Measurements from ENCODE around the gene SEMA3B.
"Not testable (repeated sequence)": the region's sequence is repeated elsewhere in the genome, so short reads cannot be mapped to it uniquely, and the experiment has no call there.

Gene SEMA3B

GRCh38 chr3:50275996-50276761 is 7.2 kb downstream of the SEMA3B start:
- Histone ChIP-seq H3K27me3 (ENCODE audit: control insufficient read depth in 1 of 2, insufficient read depth in 2 of 2, low read length in 2 of 2) (peaks cover 4 to 6% of the 10 kb centered on the region in 2 donors), H3K9ac (ENCODE audit: low read depth in 1 of 2, low read length in 2 of 2) (no peak overlapping the region), H3K4me3 (ENCODE audit: low read depth in 1 of 2, low read length in 2 of 2) (no peak overlapping the region), H3K9me3 (ENCODE audit: control insufficient read depth in 1 of 2, low read length in 2 of 2) (no peaks in the 10 kb centered on the region), H3K36me3 (ENCODE audit: control insufficient read depth in 1 of 2, insufficient read depth in 2 of 2, low read length in 2 of 2) (peaks cover 0 to 8% of the 10 kb centered on the region in 2 donors), H3K27ac (ENCODE audit: low read depth, low read length) (no peak overlapping the region), H3K4me1 (ENCODE audit: control insufficient read depth in 1 of 2, insufficient read depth in 2 of 2, low read length in 2 of 2) (peaks cover 20 to 28% of the 10 kb centered on the region in 2 donors)

GRCh38 chr3:50276762-50277101 is 7.8 kb downstream of the SEMA3B start:
- Histone ChIP-seq H3K4me1 (ENCODE audit: control insufficient read depth in 1 of 2, insufficient read depth in 2 of 2, low read length in 2 of 2) (peaks cover 14 to 22% of the 10 kb centered on the region in 2 donors), H3K36me3 (ENCODE audit: control insufficient read depth in 1 of 2, insufficient read depth in 2 of 2, low read length in 2 of 2) (peaks cover 0 to 8% of the 10 kb centered on the region in 2 donors), H3K27me3 (ENCODE audit: control insufficient read depth in 1 of 2, insufficient read depth in 2 of 2, low read length in 2 of 2) (peaks cover 4 to 6% of the 10 kb centered on the region in 2 donors), H3K9me3 (ENCODE audit: control insufficient read depth in 1 of 2, low read length in 2 of 2) (no peaks in the 10 kb centered on the region), H3K9ac (ENCODE audit: low read depth in 1 of 2, low read length in 2 of 2) (no peak overlapping the region), H3K4me3 (ENCODE audit: low read depth in 1 of 2, low read length in 2 of 2) (no peak overlapping the region), H3K27ac (ENCODE audit: low read depth, low read length) (no peak overlapping the region)

GRCh38 chr3:50278123-50278879 is 9.4 kb downstream of the SEMA3B start:
- Histone ChIP-seq H3K4me1 (ENCODE audit: control insufficient read depth in 1 of 2, insufficient read depth in 2 of 2, low read length in 2 of 2) (peaks cover 7 to 13% of the 10 kb centered on the region in 2 donors), H3K9me3 (ENCODE audit: control insufficient read depth in 1 of 2, low read length in 2 of 2) (no peaks in the 10 kb centered on the region), H3K27me3 (ENCODE audit: control insufficient read depth in 1 of 2, insufficient read depth in 2 of 2, low read length in 2 of 2) (peaks cover 4 to 6% of the 10 kb centered on the region in 2 donors), H3K9ac (ENCODE audit: low read depth in 1 of 2, low read length in 2 of 2) (no peak overlapping the region), H3K27ac (ENCODE audit: low read depth, low read length) (no peak overlapping the region), H3K4me3 (ENCODE audit: low read depth in 1 of 2, low read length in 2 of 2) (no peak overlapping the region), H3K36me3 (ENCODE audit: control insufficient read depth in 1 of 2, insufficient read depth in 2 of 2, low read length in 2 of 2) (peaks cover 0 to 8% of the 10 kb centered on the region in 2 donors)

GRCh38 chr3:50278880-50279224 is 9.9 kb downstream of the SEMA3B start, which contains the start of gene LSMEM2:
LSMEM2 (plus strand) TSS chr3:50279087; CDS start chr3:50279114, 27 bp downstream.
- Histone ChIP-seq H3K4me3 (ENCODE audit: low read depth in 1 of 2, low read length in 2 of 2) (no peak within 1 kb of the TSS), H3K27ac (ENCODE audit: low read depth, low read length) (no peak within 1 kb of the TSS), H3K27me3 (ENCODE audit: control insufficient read depth in 1 of 2, insufficient read depth in 2 of 2, low read length in 2 of 2) (peaks cover 4 to 6% of the 10 kb centered on the region in 2 donors), H3K4me1 (ENCODE audit: control insufficient read depth in 1 of 2, insufficient read depth in 2 of 2, low read length in 2 of 2) (peaks cover 4 to 8% of the 10 kb centered on the region in 2 donors), H3K9ac (ENCODE audit: low read depth in 1 of 2, low read length in 2 of 2) (no peak within 1 kb of the TSS), H3K9me3 (ENCODE audit: control insufficient read depth in 1 of 2, low read length in 2 of 2) (no peaks in the 10 kb centered on the region), H3K36me3 (ENCODE audit: control insufficient read depth in 1 of 2, insufficient read depth in 2 of 2, low read length in 2 of 2) (peaks cover 0 to 8% of the 10 kb centered on the region in 2 donors)

- Histone ChIP-seq H3K27me3 (ENCODE audit: control insufficient read depth in 1 of 2, insufficient read depth in 2 of 2, low read length in 2 of 2) (peaks cover 2 to 6% of the 10 kb centered on the region in 2 donors), H3K4me1 (ENCODE audit: control insufficient read depth in 1 of 2, insufficient read depth in 2 of 2, low read length in 2 of 2) (peaks cover 0 to 2% of the 10 kb centered on the region in 2 donors), H3K9ac (ENCODE audit: low read depth in 1 of 2, low read length in 2 of 2) (no peak overlapping the region), H3K27ac (ENCODE audit: low read depth, low read length) (no peak overlapping the region), H3K4me3 (ENCODE audit: low read depth in 1 of 2, low read length in 2 of 2) (no peak overlapping the region), H3K9me3 (ENCODE audit: control insufficient read depth in 1 of 2, low read length in 2 of 2) (no peaks in the 10 kb centered on the region), H3K36me3 (ENCODE audit: control insufficient read depth in 1 of 2, insufficient read depth in 2 of 2, low read length in 2 of 2) (peaks cover 0 to 8% of the 10 kb centered on the region in 2 donors)
Observed at GRCh38 chr3:50279255-50280016, 10.5 kb downstream of the SEMA3B start.

- not testable (repeated sequence) for H3K27ac ChIP-seq (ENCODE audit: low read depth, low read length); H3K9ac ChIP-seq (ENCODE audit: low read depth in 1 of 2, low read length in 2 of 2); H3K27me3 ChIP-seq (ENCODE audit: control insufficient read depth in 1 of 2, insufficient read depth in 2 of 2, low read length in 2 of 2); H3K4me3 ChIP-seq (ENCODE audit: low read depth in 1 of 2, low read length in 2 of 2); H3K4me1 ChIP-seq (ENCODE audit: control insufficient read depth in 1 of 2, insufficient read depth in 2 of 2, low read length in 2 of 2); H3K9me3 ChIP-seq (ENCODE audit: control insufficient read depth in 1 of 2, low read length in 2 of 2)
- H3K36me3 ChIP-seq (ENCODE audit: control insufficient read depth in 1 of 2, insufficient read depth in 2 of 2, low read length in 2 of 2), result peaks cover 21 to 27% of the 10 kb centered on the region in 2 donors
Observed at GRCh38 chr3:50284121-50284520, 15.2 kb downstream of the SEMA3B start.

- Histone ChIP-seq H3K4me1 (ENCODE audit: control insufficient read depth in 1 of 2, insufficient read depth in 2 of 2, low read length in 2 of 2) (peaks cover 13 to 16% of the 10 kb centered on the region in 2 donors), H3K27me3 (ENCODE audit: control insufficient read depth in 1 of 2, insufficient read depth in 2 of 2, low read length in 2 of 2) (no peaks in the 10 kb centered on the region), H3K4me3 (ENCODE audit: low read depth in 1 of 2, low read length in 2 of 2) (no peak overlapping the region), H3K9me3 (ENCODE audit: control insufficient read depth in 1 of 2, low read length in 2 of 2) (no peaks in the 10 kb centered on the region), H3K36me3 (ENCODE audit: control insufficient read depth in 1 of 2, insufficient read depth in 2 of 2, low read length in 2 of 2) (peaks cover 34 to 43% of the 10 kb centered on the region in 2 donors), H3K27ac (ENCODE audit: low read depth, low read length) (no peak overlapping the region), H3K9ac (ENCODE audit: low read depth in 1 of 2, low read length in 2 of 2) (no peak overlapping the region)
Observed at GRCh38 chr3:50286322-50287227, 17.6 kb downstream of the SEMA3B start.

- Histone ChIP-seq H3K9me3 (ENCODE audit: control insufficient read depth in 1 of 2, low read length in 2 of 2) (no peaks in the 10 kb centered on the region), H3K4me3 (ENCODE audit: low read depth in 1 of 2, low read length in 2 of 2) (no peak overlapping the region), H3K4me1 (ENCODE audit: control insufficient read depth in 1 of 2, insufficient read depth in 2 of 2, low read length in 2 of 2) (peaks cover 15 to 20% of the 10 kb centered on the region in 2 donors), H3K27ac (ENCODE audit: low read depth, low read length) (no peak overlapping the region), H3K27me3 (ENCODE audit: control insufficient read depth in 1 of 2, insufficient read depth in 2 of 2, low read length in 2 of 2) (no peaks in the 10 kb centered on the region), H3K36me3 (ENCODE audit: control insufficient read depth in 1 of 2, insufficient read depth in 2 of 2, low read length in 2 of 2) (peaks cover 34 to 43% of the 10 kb centered on the region in 2 donors), H3K9ac (ENCODE audit: low read depth in 1 of 2, low read length in 2 of 2) (no peak overlapping the region)
Observed at GRCh38 chr3:50287262-50287661, 18.3 kb downstream of the SEMA3B start.

GRCh38 chr3:50288387-50289007 is 19.6 kb downstream of the SEMA3B start:
- Histone ChIP-seq H3K36me3 (ENCODE audit: control insufficient read depth in 1 of 2, insufficient read depth in 2 of 2, low read length in 2 of 2) (peaks cover 34 to 43% of the 10 kb centered on the region in 2 donors), H3K4me3 (ENCODE audit: low read depth in 1 of 2, low read length in 2 of 2) (no peak overlapping the region), H3K9ac (ENCODE audit: low read depth in 1 of 2, low read length in 2 of 2) (no peak overlapping the region), H3K27me3 (ENCODE audit: control insufficient read depth in 1 of 2, insufficient read depth in 2 of 2, low read length in 2 of 2) (no peaks in the 10 kb centered on the region), H3K27ac (ENCODE audit: low read depth, low read length) (no peak overlapping the region), H3K9me3 (ENCODE audit: control insufficient read depth in 1 of 2, low read length in 2 of 2) (no peaks in the 10 kb centered on the region), H3K4me1 (ENCODE audit: control insufficient read depth in 1 of 2, insufficient read depth in 2 of 2, low read length in 2 of 2) (peaks cover 22 to 28% of the 10 kb centered on the region in 2 donors)

Data from duodenal mucosa (tissue), 2 donors.